ENCODE measurements around the gene ATAD2B.

ATAD2B gene

GRCh38 chr2:23912054-23912453 is 14.9 kb downstream of the ATAD2B start:
- DNase-seq (ENCODE audit: low read depth, low spot score): no peak

GRCh38 chr2:23905155-23905554 is 21.8 kb downstream of the ATAD2B start:
- no peak for DNase-seq (ENCODE audit: low read depth, low spot score)

- no peak for DNase-seq (ENCODE audit: low read depth, low spot score)
Observed at GRCh38 chr2:23904692-23905091, 22.2 kb downstream of the ATAD2B start.

GRCh38 chr2:23904215-23904614 is 22.7 kb downstream of the ATAD2B start:
- DNase-seq (ENCODE audit: low read depth, low spot score): no peak

GRCh38 chr2:23903034-23903433 is 23.9 kb downstream of the ATAD2B start:
- no peak for DNase-seq (ENCODE audit: low read depth, low spot score)

- no peak for DNase-seq (ENCODE audit: low read depth, low spot score)
Observed at GRCh38 chr2:23901966-23902846, 24.7 kb downstream of the ATAD2B start.

GRCh38 chr2:23900541-23901322 is 26.2 kb downstream of the ATAD2B start:
- DNase-seq (ENCODE audit: low read depth, low spot score): peak; percentile 56

GRCh38 chr2:23900133-23900532 is 26.8 kb downstream of the ATAD2B start:
- no peak for DNase-seq (ENCODE audit: low read depth, low spot score)

- DNase-seq (ENCODE audit: low read depth, low spot score): no peak
Observed at GRCh38 chr2:23871206-23871605, 55.7 kb downstream of the ATAD2B start.

GRCh38 chr2:23867449-23867848 is 59.5 kb downstream of the ATAD2B start:
- DNase-seq (ENCODE audit: low read depth, low spot score): no peak

- DNase-seq (ENCODE audit: low read depth, low spot score): no peak
Observed at GRCh38 chr2:23862716-23863426, 64.1 kb downstream of the ATAD2B start.

GRCh38 chr2:23861952-23862351 is 65.0 kb downstream of the ATAD2B start:
- DNase-seq (ENCODE audit: low read depth, low spot score): no peak

GRCh38 chr2:23859983-23860382 is 66.9 kb downstream of the ATAD2B start:
- no peak for DNase-seq (ENCODE audit: low read depth, low spot score)

GRCh38 chr2:23859234-23859633 is 67.7 kb downstream of the ATAD2B start:
- DNase-seq (ENCODE audit: low read depth, low spot score): no peak

- DNase-seq (ENCODE audit: low read depth, low spot score): no peak
Observed at GRCh38 chr2:23850564-23851256, 76.2 kb downstream of the ATAD2B start.

GRCh38 chr2:23844905-23845304 is 82.0 kb downstream of the ATAD2B start:
- no peak for DNase-seq (ENCODE audit: low read depth, low spot score)

- DNase-seq (ENCODE audit: low read depth, low spot score): no peak
Observed at GRCh38 chr2:23843051-23843976, 83.6 kb downstream of the ATAD2B start.

- DNase-seq (ENCODE audit: low read depth, low spot score): no peak
Observed at GRCh38 chr2:23839919-23840578, 86.9 kb downstream of the ATAD2B start.

- no peak for DNase-seq (ENCODE audit: low read depth, low spot score)
Observed at GRCh38 chr2:23838996-23839395, 87.9 kb downstream of the ATAD2B start.

- DNase-seq (ENCODE audit: low read depth, low spot score): no peak
Observed at GRCh38 chr2:23838581-23838980, 88.3 kb downstream of the ATAD2B start.

Measured in smooth muscle cell of the brain vasculature (primary cell).